ENCODE results near the gene CLUH.
A peak's percentile ranks its signal among the peaks of the same experiment; 100 is the strongest.

CLUH gene, protein sequence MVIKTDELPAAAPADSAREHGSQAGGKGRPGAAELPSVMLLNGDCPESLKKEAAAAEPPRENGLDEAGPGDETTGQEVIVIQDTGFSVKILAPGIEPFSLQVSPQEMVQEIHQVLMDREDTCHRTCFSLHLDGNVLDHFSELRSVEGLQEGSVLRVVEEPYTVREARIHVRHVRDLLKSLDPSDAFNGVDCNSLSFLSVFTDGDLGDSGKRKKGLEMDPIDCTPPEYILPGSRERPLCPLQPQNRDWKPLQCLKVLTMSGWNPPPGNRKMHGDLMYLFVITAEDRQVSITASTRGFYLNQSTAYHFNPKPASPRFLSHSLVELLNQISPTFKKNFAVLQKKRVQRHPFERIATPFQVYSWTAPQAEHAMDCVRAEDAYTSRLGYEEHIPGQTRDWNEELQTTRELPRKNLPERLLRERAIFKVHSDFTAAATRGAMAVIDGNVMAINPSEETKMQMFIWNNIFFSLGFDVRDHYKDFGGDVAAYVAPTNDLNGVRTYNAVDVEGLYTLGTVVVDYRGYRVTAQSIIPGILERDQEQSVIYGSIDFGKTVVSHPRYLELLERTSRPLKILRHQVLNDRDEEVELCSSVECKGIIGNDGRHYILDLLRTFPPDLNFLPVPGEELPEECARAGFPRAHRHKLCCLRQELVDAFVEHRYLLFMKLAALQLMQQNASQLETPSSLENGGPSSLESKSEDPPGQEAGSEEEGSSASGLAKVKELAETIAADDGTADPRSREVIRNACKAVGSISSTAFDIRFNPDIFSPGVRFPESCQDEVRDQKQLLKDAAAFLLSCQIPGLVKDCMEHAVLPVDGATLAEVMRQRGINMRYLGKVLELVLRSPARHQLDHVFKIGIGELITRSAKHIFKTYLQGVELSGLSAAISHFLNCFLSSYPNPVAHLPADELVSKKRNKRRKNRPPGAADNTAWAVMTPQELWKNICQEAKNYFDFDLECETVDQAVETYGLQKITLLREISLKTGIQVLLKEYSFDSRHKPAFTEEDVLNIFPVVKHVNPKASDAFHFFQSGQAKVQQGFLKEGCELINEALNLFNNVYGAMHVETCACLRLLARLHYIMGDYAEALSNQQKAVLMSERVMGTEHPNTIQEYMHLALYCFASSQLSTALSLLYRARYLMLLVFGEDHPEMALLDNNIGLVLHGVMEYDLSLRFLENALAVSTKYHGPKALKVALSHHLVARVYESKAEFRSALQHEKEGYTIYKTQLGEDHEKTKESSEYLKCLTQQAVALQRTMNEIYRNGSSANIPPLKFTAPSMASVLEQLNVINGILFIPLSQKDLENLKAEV (N-terminal part only)

DNA sequence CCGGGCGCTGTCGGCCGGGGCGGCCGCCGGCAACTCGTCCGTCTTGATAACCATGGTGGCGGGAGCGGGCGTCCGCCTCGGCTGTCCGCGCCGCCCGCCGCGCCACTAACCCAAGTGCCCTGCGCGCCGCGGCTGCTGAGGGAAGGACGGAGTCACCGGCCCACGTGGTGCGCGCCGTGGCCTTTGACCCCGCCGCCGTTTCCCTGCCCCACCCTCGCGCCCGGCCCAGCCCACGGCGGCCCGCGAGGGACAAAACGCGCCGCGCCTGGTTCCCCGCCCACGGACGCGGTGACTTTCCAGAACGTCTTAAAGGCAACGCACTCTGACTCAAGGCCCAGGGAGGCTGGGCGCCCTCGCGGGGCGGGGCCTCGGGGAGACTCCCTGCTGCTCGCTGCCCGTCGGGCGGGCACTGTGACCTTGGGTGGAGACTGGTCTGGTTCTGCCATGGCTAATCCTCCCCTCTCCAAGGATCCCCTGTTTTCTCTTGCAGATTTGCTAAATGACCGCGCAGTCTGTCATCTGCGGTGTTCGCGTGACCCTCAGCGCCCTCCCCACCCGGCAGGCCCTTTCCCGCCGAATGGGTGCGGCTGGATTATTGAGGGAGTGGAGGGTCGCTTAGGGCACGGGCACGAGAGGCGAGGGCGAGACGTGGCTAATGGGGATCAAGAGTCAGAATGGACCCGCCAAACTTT, at the start of gene CLUH:
Gene CLUH (minus strand): TSS at position 157 of the 692 bp plus-strand sequence. CDS start 103 bp downstream, at position 54.
- ATAC-seq = peak; percentile 89 to 92

DNA sequence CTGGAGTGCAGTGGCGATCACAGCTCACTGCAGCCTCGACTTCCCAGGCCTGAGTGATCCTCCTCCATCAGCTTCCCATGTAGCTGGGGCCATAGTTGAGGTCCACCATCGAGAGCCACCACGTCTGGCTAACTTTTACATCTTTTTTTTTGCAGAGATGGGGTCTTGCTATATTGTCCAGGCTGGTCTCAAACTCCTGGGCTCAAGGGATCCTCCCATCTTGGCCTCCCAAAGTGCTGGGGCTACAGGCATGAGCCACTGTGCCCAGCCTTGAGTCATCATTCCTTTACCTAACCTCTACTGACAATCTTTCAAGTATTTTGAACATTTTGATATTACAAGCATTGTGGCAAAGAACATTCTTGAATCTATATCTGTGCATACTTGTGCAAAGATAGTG, 47.3 kb upstream of the CLUH start:
- ATAC-seq = no peak

DNA sequence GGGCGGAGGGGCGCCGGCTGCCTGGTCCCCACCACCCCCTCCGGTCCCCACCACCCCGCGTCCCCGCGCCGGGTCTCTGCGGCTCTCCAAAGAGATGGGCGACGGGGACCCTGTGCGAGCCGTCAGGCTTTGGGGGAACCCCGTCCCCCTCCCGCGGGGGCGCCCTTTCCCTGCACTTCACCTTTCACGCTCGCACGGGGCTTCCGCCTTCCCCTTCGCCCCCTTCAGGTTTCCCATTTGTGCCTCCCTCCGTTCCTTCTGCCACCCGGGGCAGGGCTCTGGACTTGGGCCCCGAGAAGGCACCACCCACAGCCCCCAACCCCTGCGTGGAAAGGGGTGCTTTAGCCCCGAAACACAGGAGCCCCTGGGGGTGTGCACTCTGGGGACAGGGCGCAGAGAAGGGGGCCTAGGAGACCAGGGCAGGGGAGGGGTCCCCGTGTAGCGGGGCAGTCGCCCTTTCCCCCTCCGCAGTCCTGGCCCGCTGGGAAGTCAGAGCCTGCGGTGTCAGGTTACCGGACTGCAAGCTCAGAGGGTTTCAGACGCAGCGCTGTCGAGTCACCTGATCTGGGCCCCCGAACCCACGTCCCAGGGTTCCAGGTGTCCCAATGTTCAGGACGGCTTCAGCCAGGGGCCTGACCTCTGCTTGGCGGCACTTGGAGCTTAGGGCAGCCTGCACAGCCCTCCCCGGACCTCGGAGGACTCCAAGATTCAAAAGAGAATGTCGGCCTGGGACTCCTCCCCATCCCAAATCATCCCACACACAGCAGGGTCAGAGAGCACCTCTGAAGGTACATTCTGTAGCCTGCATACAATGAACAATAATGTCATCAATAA, 44.5 kb upstream of the CLUH start:
- no peak for ATAC-seq

DNA sequence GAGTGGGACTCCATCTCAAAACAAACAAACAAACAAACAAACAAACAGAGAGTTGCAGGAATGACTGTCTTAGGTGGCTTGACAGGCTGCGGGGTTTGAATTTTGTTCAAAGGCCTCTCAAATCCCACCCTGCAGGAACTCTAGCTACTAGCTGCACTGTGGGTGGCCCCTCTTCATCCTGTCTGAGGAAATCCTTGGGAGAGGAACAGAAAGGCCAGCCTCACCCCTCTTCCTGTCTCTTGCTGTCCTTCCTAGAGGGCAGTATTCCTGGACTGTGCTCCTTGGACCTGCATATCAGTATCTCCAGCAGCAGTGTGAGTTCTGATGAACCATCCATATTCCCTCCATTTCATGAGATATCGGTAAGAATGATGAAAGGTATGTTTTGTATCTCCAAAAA, 39.9 kb upstream of the CLUH start:
- ATAC-seq = no peak

GRCh38 chr17:2750721-2751120, 39.2 kb upstream of the CLUH start:
- no peak for ATAC-seq

DNA sequence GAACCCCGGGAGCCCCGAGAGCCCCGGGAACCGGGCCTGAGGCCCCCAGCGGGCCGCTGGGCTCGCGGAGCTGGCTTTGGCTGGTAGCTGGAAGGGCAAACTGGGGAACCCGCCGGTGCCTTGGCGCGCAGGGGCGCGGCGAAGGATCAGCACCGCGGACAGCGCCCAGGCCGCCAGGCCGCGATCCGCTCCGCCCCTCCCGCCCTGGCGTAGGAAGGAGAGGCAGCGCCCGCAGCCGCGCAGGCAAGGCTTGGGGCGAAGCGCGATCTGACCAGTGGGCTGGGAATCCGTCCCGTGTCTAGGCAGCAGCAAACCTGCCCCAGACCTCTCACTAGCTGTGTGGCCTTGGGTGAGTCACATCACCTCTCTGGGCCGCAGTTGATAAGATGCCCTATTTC, 38.2 kb upstream of the CLUH start:
- peak; percentile 89 to 91 for ATAC-seq

GRCh38 chr17:2749058-2749783, 37.7 kb upstream of the CLUH start, which contains the start of gene CCDC92B:
CCDC92B (minus strand) TSS chr17:2749652; CDS start chr17:2735145, 14,507 bp downstream.
- ATAC-seq = no peak

DNA sequence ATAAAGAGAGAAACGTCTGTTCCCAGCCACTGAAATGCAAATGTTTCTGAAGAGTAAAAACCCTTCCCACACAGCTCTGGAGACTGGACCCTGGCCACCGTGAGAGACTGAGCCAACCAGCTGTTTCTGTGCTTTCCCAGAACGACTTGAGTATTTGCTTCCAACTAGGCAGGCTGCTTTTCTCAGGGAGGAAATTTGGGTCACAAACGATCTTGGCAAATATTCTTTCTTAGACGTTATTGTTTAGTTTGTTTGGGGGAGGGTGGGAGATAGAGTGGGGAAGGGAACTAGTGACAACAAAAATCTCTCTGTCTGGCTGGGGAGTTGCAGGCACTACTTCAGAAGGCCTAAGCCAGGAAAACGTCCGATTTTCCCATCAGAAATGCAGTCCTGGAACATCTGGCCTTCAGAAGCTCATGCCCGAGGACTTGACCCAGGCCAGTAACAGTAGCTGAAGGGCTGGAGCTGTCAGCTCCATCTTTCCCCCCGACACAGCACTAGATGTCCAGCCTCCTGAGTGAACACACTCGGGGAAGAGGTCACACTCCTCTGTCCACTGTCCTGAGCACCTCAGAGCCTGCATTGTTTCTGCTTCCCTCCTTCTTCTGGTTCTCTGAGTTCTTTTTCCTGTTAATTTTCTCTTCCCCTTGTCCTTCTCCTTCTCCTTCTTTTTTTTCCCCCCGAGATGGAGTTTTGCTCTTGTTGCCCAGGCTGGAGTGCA, 33.9 kb upstream of the CLUH start:
- ATAC-seq = no peak

- no peak for ATAC-seq
These were observed 26.1 kb upstream of the CLUH start for GRCh38 chr17:2737693-2738092.

GRCh38 chr17:2736956-2737355, 25.4 kb upstream of the CLUH start:
- no peak for ATAC-seq

DNA sequence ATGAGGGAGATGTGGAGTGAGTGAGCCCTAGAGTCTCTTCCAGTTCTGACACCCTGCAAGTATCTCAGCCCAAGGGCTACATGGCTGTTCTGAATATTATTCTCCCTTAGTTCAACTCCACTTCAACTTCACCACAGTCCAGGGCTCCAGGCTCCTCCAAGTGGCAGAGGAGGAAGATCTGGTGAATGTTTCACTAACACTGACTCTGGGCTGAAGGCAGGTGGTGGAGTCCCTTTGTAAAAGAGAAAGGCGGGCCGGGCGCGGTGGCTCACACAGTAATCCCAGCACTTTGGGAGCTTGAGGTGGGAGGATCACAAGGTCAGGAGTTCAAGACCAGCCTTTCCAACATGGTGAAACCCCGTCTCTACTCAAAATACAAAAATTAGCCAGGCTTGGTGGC, 24.3 kb upstream of the CLUH start:
- ATAC-seq = no peak

DNA sequence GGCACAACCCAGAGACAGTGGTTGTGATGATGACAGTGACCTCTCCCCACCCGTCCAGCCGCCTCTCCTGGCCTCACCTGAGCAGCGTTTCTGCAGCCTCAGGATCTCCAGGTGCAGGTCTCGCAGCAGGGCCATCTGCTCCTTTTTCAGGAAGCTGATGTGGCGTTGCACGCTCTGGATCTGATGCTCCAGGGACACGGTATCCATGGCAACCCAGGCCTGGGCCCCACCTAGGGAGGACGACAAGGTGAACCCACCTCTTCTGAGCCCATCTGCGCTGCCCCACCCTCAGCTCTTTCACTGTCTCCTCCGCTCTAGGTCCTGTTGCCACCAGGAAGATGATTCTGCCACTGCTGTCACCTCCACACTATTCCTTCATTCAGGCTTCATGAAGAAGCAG, 23.4 kb upstream of the CLUH start:
- no peak for ATAC-seq

DNA sequence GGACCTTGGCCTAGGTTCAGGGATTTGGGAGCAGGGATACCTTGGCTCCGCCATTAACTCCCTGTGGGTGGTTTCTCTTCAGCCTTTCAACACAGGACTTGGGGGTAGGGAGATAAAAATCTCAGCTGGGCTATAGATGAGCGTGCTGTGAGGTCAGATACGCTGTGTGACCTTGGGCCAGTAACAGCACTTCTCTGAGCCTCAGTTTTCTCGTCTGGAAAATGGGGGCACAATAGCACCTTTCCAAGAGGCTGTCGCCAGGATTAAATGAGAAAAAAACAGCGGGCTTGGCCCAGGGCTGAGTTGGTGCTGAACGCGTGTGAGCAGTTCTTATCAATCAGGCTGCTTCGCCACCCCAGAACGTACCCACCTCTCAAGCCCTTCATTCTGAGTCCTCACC, 20.2 kb upstream of the CLUH start:
- ATAC-seq = no peak

DNA sequence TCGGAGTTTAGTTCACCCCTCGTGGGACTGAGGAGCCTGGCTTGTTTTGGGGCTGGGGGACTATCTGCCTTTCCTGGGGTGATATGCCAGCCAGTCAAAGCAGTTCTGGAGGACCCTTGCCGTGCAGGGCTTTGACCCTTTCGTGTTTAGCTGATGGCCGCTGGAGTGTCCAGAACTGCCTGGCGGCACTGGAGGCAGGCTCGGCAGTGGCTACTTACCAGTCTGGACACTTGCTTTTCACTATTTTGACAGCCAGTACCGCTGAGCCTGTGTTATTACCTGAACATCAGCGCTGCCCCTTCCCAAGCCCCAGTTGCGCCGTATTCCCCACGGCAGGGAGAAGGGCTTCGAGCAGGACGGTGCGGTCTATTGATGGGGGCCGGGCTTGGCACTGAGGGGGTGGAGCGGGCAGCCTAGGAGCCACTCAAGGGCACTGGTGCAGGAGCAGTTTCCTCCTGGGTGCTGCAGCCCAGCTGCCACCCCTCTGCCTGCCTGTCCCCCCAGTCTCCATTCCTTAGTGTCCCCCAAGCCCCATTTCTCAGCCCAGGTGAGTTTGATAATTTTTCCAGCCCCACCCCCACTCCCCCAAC, 19.3 kb upstream of the CLUH start:
- ATAC-seq = no peak

DNA sequence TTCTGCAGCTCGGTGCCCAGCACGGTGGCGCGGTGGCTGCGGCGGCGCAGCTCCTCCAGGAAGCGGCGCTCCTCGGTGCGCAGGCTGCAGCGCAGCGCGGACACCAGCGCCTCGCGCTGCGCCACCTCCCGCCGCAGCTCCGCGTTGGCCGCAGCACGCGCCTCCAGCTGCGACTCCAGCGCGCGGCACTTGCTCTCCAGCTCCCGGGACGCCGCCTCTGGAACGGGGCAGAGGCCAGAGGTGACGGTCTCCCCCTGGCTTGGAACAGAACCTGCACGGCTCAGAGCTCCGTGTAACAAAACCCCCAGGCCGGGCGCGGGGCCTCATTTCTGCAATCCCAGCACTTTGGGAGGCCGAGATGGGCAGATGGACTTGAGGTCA, 13.2 kb upstream of the CLUH start:
- peak; percentile 73 to 78 for ATAC-seq

DNA sequence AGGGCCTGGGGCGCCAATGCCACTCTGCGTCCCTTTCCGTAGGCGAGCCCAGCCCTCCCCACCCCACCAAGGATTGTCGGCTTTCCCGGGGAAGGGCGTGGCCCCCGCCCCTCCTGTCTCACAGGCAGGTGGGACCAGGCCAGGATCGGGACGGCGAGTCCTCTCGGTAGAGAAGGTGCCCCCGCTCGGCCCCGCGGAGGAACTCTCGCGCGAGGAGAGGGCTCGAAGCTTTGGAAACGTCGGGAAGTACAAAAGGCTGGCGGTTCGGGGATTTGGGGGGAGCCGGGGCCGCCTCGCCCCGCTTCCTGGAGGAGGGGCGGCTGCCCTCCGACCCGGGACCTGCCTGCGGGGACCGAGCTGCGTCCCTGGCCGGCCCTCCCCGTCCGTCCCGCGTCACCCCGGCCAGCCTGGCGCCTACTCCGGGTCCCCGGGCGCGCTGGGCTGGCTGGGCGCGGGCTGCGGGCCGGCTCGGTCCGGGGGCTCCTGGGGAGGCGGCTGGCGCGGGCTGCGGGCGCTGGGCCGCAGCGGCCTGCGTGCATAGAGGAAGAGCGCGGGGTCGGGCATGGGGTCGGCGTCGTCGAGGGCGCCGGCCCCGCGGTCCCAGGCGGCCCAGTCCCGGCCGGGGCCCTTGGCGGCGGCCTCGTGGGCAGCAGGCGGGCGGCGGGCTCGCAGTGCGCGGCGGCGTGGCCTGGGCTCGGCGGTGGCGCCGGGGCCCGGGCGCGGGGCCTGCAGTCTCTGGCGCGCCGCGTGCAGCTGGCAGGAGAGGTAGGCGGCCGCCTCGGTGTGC, 12.6 kb upstream of the CLUH start:
- ATAC-seq = peak; percentile 7 to 22

DNA sequence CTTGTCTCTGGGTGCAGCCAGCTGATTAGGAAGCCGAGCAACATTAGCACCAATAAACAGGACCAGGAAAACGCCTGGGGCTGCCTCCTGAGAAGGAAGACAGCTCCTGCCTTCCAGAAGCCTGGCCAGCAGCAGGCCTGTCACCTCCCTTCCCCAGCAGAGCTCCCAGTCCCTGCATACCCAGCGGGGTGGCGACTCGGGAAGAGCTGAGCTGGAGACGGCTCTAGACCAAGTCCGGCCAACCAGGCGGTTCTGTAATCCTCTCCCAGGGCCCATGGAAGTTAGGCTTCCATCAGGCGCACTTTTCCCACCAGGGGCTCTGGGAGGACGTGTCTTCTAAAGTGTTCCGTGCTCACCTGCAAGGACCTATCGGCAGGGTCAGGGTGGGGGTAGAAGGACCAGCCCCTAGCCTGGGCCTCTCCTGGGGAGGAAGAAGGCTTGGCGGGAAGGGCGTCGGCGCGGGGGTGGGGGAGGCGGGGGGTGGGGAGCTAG, 12.0 kb upstream of the CLUH start:
- ATAC-seq = no peak

GRCh38 chr17:2722611-2723010, 11.0 kb upstream of the CLUH start:
- ATAC-seq = no peak
